CD4-positive, alpha-beta T cell treated with Interleukin-4 for 1 hour (primary cell): ENCODE data around the gene ANKRD42.
"Not testable (repeated sequence)": the region's sequence is repeated elsewhere in the genome, so short reads cannot be mapped to it uniquely, and the experiment has no call there.

Source experiments
- DNase-seq, 2 donors: peaks; one replicate each; pipeline ENCODE4 v3.0.0-alpha.2; 2020 to 2022

Gene ANKRD42

DNA sequence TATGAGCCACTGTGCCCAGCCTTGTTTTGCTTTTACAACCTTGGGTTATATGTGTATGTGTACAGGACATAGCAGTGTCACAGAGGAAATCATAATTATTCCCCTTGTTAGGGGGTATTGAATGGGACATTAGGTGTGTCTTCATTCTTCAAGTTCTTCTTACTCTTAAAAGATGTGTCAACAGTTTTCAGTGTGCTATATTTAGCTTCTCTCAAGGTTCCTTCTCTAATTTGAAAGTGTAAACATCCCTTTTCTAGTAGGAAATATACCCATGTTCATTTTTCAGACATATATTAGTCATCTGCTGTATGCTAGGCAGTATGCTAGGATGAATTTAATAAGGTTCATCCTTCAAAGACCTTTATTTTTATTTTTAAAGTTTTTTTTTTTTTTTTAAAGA, 19.5 kb upstream of the ANKRD42 start:
- DNase-seq, result no peak

DNA sequence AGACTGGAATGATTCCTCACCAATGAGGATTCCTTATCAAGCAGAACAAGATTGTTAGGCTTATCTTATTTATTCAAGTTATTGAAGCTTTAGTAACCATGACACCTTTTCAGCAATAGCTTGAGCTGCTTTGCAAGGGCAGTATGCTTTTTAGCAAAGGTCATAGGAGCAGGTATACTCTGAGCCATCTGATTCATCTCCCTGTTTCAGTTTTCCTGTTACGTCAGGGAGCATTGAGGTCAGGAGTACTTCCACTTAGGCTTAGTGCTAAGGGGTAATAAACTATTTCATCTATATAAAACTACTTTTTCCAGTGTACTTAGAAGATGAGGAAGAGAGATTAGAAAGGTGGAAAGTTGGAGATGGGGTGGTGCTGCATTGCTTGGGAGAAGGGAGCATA, 17.7 kb upstream of the ANKRD42 start:
- DNase-seq, result no peak

DNA sequence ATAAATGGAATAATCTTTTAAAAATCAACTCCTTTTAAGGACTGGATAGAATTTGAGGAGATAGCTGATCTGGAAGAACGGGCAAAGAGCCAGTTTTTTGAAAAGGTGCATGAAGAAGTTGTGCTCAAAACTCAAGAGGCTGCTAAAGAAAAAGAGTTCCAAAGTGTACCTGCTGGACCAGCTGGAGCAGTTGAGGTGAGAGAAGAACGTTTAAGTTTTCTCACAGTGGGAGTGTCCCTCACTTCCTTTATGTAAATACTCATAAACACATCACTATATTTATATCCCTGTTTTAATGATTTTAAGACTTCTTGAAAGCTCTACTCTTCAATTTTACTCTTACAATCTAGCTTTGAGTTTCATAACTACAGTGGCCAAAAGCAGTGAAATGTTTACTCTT, 11.7 kb upstream of the ANKRD42 start:
- DNase-seq, result no peak

DNA sequence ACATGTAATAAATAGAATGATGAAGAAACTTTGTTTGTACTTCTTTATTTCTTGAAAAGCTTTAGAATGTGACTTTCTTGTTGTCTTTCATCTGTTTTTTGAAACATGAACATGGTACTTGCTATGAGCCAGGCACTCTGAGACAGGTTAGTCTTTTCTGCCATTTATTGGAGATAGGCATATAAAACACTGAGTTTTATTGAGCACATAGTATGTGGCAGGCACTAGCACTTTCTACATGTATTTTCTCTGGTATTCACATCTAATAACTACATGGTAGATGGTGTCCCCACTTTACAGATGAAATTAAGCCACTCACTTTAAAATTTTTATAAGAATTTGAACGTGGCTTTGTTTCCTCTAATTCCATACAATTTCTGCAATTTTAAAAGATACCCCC, 7.7 kb upstream of the ANKRD42 start:
- DNase-seq, result no peak

DNA sequence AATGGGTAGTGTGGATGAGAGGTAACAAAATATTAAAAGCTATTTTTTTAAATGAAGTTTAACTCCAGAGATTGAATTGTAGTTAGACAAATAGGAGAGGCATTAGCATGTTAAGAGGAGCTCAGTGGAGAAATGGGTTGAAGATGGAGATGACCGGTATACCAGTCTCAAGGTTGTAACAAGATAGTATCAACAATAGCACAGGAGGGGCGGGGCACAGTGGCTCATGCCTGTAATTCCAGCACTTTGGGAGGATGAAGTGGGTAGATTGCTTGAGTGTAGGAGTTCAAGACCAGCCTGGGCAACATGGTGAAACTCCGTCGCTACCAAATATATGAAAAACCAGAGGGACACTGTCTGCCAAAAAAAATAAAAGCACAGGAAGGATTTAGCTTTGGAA, 6.0 kb upstream of the ANKRD42 start:
- DNase-seq, result no peak

DNA sequence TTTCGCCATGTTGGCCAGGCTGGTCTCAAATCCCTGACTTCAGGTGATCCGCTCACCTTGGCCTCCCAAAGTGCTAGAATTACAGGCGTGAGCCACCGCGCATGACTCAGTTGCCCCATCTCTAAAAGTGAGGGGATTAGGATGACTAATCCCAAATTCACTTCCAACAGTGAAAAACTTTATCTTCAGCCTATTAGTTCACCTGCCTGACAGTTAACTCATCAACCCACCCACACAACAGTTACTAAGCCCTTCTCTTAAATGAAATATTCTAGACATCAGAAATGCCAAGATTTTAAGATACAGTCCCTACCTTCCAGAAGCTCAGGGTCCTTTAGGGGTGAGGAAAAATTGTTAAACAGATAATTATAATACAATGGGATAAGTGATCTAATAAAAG, 2.0 kb upstream of the ANKRD42 start:
- no peak for DNase-seq

DNA sequence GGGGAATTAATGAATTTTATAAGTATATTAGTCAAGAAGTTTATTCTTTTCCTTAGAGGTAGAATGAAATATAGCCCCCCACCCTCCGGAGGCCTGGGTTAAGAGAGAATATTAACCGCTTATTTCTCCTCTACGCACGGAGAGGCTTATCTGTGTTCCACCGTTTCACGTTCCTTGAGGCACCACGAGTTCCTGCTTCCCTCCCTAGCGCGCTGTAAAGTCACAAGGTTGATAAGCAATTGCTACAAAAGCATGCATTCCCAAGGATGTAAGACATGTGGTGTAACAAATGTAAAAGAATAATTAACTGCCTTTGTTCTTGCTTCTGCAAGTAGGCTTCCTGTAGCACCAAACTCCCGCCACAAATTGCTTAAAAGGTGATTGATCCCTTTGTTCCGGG, 1.5 kb upstream of the ANKRD42 start:
- no peak for DNase-seq

DNA sequence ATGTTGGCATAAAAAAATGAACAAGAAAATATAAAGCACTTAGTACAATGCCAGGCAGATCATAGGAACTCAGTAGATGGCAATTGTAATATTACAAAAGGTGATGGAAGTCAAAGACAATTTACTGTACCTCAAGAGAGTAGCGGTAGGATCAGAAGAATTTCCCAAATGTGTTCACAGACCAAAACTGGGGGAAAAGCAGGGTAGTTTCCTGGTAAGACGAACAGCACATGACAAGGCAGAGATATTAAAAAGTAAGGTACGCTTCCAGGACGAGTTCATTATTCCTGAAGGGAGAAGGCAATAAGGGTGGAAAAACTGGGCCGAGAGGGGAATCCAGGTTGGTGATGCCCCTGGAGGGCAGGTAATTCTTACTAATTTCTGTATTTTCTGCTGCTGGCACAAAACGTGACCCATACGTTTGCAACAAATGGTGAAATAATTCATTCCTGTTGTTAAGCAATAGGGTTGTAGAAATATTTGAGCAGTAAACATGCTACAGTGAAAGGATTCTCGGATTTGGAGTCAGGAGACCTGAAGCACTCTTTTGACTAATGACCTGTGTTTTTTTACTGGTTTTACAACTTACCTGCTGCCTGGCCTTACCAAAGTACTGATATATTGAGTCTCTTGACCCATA, 786 bp upstream of the ANKRD42 start:
- DNase-seq, result no peak

DNA sequence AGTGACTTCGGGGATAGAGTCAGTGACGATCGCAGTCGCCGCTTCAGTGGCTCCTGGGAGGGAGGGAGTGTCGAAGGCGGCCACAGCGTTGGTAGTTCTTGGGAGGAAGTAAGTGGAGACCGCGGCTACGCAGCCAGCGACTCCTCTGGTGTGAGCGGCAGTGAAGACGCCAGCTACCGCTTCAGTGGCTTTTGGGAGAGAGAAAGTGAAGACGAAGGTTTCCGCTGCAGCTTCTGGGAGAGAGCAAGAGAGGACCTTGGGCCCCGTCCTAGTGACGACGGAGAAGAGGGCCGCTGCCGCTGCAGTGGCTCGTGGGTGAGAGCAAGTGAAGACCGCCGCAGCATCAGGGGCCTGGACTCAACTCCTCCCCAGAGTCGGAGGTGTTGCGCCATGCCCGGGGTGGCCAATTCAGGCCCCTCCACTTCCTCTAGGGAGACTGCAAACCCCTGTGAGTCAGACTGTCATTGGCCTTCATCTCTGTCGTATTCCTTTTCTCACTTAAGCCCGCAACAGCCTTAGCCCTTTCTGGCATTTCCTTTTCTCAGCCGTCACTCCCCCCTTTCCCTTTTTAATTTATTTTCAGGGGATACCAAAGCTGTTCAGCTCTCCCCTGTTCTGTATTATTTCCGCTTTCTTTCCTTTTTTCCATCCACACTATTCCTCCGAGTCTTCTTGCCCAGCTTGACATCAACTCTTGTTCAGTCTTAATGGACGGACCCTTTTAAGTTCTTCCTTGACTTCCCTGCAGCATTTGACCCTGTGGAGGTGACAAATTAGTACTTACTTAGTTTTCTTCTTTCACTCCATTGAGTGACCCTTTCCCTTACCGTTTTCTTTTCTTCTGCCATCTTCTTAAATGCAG, 1.0 kb downstream of the ANKRD42 start:
- DNase-seq, result peak; percentile 76

DNA sequence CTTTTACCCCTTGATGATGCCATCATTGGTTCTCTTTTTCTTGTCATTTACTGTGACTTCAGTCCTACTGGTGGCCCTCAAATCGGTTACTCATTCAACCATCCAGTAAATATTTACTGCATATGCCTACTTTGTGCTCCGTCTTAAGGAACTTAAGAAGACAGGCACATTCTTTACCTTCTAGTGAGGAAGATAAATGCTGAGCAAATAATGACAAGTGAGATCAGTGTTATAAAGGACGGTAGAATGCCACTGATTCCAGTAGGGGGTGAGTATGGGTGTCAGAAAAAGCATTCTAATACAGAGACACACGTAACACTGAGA, 1.6 kb downstream of the ANKRD42 start:
- DNase-seq, result no peak

DNA sequence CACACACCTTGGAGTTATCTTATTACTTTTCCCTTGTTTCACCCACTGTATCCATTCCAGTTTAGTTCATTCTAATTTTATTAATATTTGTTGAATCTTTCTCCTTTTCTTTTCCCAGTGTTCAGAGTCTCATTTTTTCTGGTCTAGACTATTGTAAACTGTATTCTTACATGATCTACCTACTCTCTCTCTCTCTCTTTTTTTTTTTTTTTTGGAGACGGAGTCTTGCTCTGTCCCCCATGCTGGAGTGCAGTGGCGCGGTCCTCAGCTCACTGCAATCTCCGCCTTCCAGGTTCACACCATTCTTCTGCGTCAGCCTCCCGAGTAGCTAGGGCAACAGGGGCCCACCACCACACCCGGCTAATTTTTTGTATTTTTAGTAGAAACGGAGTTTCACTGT, 2.1 kb downstream of the ANKRD42 start:
- DNase-seq, result no peak

DNA sequence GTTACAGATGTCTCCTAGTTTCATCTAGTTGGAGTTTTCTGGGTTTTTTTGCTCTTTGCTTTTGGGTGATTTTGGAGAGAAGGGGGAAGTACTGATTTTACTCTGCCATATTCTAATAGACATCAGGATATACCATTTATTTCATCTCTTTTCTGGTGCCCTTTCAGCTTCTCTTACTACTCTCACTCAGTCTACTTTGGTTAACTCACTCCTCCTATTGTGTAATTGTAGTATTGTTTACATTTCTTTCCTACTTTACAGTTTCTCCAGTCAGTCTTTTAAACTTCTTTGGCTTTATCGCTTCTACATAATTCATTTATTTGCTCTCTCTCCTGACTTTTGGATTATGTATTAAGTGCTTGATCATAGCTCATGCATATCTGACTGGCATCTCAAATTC, 6.5 kb downstream of the ANKRD42 start:
- DNase-seq, result no peak

DNA sequence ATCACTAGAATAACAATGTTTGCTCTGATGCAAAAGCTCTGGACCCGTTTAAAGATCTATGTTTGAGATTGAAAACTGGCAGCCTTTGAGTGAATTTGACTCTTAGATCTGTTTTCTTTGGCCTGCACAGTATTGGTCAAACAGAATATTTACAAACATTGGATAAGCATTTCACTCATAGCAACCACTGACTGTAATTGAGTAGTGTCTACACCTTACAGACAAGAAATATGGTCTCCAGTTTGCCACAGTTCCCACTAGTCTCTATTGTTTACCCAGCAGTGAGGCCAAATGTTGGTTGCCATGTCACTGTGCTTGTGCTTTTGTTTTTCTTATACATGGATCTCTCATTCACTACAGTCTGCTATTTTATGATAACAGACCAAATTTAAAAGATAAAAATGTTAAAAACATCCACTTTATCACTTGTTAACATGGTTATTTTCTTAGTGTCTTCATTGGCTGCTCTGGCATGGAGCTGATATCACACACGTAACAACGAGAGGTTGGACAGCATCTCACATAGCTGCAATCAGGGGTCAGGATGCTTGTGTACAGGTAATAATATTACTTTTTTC, 12.2 kb downstream of the ANKRD42 start:
- no peak for DNase-seq

DNA sequence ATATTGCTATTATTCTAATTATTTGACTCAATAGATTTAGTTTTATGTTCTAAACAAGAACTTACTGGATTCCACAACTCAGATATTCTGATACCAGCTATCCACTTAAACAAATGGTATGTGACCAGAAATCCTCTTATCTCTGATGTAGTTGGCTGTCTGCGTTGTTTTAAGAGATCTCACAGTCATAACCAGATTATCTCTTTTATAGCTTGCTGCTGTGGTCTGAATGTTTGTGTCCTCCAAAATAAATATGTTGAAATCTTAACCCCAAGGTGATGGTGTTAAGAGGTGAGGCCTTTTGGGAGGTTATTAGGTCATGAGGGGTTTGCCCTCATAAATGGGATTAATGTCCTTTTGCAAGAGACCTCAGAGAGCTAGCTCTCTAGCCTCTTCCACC, 12.7 kb downstream of the ANKRD42 start:
- DNase-seq, result no peak

DNA sequence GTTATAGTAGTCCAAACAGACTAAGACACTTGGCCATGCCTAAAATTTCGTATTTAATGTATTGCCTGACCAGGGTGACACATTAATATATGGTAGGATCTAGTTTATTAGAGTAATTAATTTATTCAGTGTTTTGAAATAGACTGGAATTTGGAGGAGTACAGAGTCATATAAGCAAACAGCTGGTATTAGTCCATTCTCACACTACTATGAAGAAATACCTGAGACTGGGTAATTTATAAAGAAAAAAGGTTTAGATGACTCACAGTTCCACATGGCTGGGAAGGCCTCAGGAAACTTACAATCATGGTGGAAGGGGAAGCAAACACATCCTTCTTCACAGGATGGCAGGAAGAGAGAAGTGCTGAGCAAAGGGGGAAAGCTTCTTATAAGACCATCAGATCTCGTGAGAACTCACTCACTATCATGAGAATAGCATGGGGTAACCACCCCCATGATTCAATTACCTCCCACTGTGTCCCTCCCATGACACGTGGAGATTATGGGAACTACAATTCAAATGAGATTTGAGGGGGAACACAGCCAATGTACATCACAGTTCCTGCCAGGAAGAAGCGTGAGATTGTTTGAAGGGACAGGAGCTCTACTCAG, 13.4 kb downstream of the ANKRD42 start:
- DNase-seq, result not testable (repeated sequence)

DNA sequence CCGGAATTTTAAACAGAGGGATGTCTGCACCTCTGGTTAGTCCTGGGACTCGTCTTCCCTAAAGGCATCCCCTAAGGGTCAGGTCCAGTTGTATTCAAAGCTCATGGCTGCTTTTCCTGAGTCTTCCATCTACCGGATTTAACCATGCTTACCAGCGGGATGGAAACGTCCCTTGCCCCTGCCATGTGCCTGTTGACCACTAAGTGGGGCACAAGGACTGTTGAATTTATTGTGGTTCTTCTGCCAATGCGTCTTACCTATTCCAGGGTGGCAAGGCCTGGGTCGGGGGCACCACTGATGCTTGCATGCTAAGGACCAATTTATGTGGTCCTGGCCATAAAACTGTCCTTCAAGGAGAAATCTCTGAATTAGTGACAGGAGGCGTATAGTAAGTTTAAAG, 25.6 kb downstream of the ANKRD42 start:
- no peak for DNase-seq

DNA sequence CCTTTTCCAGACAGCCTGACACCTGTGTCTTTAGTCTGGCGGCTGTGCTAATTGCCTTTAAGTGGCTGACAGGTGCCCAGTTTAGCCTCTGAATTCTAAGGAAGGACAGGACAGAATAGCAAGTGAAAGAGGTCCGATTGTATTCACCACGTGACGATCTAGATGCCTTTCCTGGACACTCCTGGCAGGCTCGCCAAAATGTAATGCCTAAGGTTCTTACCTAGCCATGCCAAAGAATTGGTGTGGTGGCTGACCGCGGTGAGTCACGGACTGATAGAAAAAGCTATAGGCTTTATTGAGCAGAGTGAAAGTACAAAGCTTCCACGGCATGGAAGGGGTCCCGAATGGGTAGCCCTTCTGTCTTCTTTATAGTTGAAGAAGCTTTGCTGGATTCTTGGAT, 26.7 kb downstream of the ANKRD42 start:
- DNase-seq, result no peak

DNA sequence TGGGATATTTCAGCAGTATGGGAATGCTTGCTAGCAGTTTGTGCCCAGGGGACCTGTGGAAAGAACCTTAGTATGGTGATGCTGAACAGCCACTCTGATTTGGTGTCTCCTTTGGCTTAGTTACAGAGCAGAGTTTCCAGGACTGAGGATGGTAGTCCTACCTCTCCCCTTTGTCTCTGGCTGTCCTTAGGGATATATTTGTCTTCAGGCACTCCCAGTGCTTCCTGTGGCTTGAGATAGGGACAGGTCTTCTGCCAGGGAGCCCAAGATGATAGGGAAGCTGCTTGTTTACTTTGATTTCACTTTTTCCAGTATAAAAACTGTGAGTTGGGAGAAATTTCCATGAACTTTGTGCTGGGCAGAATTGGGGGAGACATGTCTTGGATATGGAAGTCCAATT, 28.2 kb downstream of the ANKRD42 start:
- no peak for DNase-seq

DNA sequence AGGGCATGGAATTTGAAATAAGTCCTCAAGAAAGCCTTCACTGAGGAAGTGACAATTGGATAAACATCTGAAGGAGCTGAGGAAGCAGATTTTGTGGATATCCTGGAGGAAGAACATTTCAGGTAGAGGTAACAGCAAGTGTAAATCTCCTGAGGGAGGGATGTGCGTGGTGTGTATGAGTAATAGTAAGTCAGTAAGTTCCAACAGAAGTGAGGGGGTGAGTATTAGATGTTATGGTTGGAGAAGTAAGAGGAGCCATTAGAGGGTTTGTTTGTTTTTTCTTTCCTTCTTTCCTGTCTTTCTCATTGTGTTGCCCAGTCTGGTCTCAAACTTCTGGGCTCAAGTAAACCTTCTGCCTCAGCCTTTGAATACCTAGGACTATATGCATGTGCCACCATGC, 29.0 kb downstream of the ANKRD42 start:
- DNase-seq, result no peak

DNA sequence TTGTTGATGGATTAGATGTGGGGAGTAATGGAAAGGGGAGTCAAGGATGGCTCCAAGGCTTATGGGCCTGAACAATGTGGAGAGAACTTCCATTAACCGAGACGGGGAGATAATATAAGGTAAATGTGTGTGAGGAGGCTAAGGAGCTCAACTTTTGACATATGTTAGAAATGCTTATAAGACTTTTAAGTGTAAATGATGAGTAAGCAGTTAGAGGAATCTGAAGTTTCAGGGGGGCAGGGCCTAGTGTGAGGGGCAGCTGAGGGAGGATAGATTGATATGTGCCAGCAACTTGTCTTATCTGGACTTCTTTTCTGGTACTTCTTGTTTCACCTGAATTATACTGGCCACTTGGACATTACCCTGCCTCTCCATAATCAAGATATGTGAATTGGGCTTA, 29.9 kb downstream of the ANKRD42 start:
- DNase-seq, result no peak

DNA sequence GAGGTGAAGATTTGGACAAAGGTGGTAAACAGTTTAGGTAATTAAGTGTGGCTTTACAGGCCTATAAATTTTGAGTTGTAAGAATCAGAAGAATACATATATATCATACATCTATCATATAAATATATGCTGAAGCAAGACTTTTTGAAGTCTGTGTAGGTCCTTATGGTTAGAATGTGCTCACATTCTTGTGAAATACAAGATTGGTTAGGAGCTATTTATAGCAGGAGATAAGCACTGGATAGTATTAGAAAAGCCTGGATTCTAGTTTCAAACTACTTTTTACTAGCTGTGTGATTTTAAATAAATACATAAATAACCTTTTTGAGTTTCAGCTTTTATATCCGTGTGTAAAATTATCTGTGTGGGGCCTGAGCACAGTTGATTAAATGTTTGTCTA, 42.3 kb downstream of the ANKRD42 start:
- DNase-seq, result no peak

DNA sequence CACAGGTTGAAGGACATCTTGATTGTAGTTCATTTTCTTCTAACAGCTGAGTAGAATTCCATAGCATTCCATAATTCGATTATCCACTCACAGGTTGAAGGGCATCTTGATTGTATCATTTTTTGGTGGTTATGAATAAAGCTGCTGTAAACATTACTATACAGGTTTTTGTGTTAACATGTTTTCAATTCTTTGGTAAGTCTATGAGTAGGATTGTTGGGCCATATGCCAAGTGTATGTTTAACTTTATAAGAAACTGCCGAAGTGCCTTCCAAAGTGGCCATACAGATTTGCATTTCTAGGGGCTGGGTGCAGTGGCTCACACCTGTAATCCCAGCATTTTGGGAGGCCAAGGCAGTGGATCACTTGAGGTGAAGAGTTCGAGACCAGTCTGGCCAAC, 44.6 kb downstream of the ANKRD42 start:
- no peak for DNase-seq

DNA sequence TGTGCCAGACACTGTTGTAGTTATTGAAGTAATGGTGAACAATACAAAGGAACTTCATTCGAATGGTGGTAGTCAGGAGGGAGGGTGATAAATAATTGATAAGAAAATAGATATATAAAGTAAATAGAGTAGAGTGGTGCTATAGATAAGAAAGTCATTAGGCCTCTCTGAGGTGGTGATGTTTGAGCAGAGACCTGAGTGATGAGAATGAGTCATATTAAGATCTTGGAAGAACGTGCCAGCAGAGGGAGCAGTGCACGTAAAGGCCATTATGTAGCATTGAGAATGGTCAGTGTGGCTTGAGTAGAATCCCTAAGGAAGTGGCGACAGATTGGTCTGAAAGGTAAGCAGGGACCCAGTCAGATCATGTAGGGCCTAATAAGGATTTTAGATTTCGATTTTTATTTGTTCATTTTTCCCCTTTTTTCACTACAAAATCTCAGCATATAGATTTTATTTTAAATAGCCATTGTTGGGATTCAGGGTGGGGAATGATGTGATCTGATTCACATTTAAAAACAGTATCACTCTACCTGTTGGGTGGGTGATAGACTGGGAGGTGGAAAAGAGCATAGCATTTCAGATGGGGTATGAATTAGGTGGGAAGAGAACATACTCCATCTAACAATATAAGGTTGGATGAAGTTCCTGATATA, 47.9 kb downstream of the ANKRD42 start:
- peak in 1 of 2 donors; percentile 16 for DNase-seq

DNA sequence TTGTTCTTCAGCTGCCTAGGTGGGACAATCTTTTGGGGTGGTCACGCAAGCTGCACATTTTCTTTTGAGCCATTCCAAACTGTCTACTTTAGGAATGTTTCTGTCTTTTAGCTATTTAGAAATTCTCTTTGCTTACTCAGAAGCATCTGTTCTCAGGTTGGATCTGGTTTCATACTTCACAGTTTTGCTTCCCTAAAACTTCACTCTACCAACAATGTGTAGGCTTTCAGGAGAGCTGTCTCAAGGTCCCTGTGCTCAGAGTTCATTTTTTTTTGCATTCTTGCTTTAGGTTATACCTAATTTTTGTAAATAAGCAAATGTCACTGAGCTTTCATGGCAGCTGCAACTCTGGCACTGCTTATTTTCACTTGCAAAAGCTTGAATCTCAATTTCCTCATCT, 55.9 kb downstream of the ANKRD42 start:
- no peak for DNase-seq
